Caki2 (cell line): ENCODE measurements around the gene MAD1L1. TPM values are rescaled to one million over a fixed set of nuclear protein-coding genes. Genes with fewer than 3 reads are reported as not detected.

Experiments
- DNase-seq: peaks from one replicate; pipeline ENCODE4 v3.0.0-alpha.2; 2015; ENCODE audit warnings: low read depth
- in situ Hi-C: cut with HindIII; loops from 2 replicates; pipeline ENCODE4 v1.10.0; 2016; ENCODE audit warnings: low sequenced_read_pairs, low pct_unique_long_range_greater_than_20kb, mixed read lengths
- total RNA-seq: library from RNA; depleted of rRNA; stranded (reverse); fragments of >200 nt; shearing (Covaris generic); gene quantifications from 2 replicates; pipeline ENCODE4 v1.2.3, GENCODE V29; 2014; ENCODE audit warnings: low replicate concordance

Gene MAD1L1
- total RNA-seq, 1 experiment from 2014 or later = 123 TPM

GRCh38 chr7:1859266-1860035 lies 373.3 kb downstream of the MAD1L1 start:
- in situ Hi-C loops = no loop called here

GRCh38 chr7:1858435-1859265 lies 374.1 kb downstream of the MAD1L1 start:
- in situ Hi-C loops = no loop called here
- no peak for DNase-seq

More at GRCh38 chr7:1859266-1860035, 373.3 kb downstream of the MAD1L1 start:
- no peak for DNase-seq

- no peak for DNase-seq
- in situ Hi-C loops = no loop called here
Observed at GRCh38 chr7:1857487-1858421, 375.0 kb downstream of the MAD1L1 start.

- DNase-seq = no peak
- in situ Hi-C loops = no loop called here
Observed at GRCh38 chr7:1856888-1857441, 375.8 kb downstream of the MAD1L1 start.

- DNase-seq = no peak
- in situ Hi-C loops = no loop called here
Observed at GRCh38 chr7:1856161-1856887, 376.4 kb downstream of the MAD1L1 start.

- in situ Hi-C loops = no loop called here
- no peak for DNase-seq
Observed at GRCh38 chr7:1855725-1856160, 377.0 kb downstream of the MAD1L1 start.

GRCh38 chr7:1854866-1855724 lies 377.6 kb downstream of the MAD1L1 start:
- in situ Hi-C loops = no loop called here
- no peak for DNase-seq

GRCh38 chr7:1853986-1854865 lies 378.5 kb downstream of the MAD1L1 start:
- no peak for DNase-seq
- in situ Hi-C loops = no loop called here

- in situ Hi-C loops = no loop called here
- DNase-seq = no peak
Observed at GRCh38 chr7:1853431-1853985, 379.2 kb downstream of the MAD1L1 start.

- DNase-seq = no peak
- in situ Hi-C loops = no loop called here
Observed at GRCh38 chr7:1852517-1853430, 380.0 kb downstream of the MAD1L1 start.

GRCh38 chr7:1851721-1852516 lies 380.8 kb downstream of the MAD1L1 start:
- DNase-seq = no peak
- in situ Hi-C loops = no loop called here

GRCh38 chr7:1850976-1851571 lies 381.7 kb downstream of the MAD1L1 start:
- no peak for DNase-seq
- in situ Hi-C loops = no loop called here

GRCh38 chr7:1850111-1850975 lies 382.4 kb downstream of the MAD1L1 start:
- in situ Hi-C loops = no loop called here
- DNase-seq = no peak
